ENCODE data around the gene OLFM1.

DNA sequence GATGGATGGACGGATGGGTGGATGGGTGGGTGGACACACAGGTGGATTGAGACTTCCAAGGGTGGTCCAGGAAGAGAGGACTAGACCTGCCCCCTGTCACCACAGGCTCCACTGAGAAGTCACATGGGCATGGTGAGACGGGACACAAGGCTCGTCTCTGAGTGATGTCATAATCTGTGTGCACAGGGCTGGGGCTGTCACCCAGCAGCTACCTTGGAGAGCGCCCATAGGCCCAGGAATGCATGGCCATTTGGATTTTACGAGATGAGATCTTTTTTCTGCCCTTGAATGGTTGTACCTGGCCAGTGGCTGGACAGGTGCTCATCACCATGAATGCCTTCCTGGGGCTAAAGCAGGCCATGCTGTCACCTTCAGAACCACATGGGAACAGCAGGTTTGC, 3.1 kb downstream of the OLFM1 start:
- no peak for TF ChIP-seq EZH2 (IDR thresholded peaks at IDR 0.05; ENCODE audit: low read depth)
- TF ChIP-seq, protein P1, sequence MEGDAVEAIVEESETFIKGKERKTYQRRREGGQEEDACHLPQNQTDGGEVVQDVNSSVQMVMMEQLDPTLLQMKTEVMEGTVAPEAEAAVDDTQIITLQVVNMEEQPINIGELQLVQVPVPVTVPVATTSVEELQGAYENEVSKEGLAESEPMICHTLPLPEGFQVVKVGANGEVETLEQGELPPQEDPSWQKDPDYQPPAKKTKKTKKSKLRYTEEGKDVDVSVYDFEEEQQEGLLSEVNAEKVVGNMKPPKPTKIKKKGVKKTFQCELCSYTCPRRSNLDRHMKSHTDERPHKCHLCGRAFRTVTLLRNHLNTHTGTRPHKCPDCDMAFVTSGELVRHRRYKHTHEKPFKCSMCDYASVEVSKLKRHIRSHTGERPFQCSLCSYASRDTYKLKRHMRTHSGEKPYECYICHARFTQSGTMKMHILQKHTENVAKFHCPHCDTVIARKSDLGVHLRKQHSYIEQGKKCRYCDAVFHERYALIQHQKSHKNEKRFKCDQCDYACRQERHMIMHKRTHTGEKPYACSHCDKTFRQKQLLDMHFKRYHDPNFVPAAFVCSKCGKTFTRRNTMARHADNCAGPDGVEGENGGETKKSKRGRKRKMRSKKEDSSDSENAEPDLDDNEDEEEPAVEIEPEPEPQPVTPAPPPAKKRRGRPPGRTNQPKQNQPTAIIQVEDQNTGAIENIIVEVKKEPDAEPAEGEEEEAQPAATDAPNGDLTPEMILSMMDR (conservative IDR thresholded peaks at IDR 0.05): no peak

All from PC-9 (cell line).